HEK293T (cell line): Measurements from ENCODE around the gene MAPK8IP2.
"Not testable (repeated sequence)": the region's sequence is repeated elsewhere in the genome, so short reads cannot be mapped to it uniquely, and the experiment has no call there.

Source experiments
- CTCF ChIA-PET: fragments of 350-600 bp; formaldehyde crosslinking; extraction: SDS; loops from one replicate; lab custom pipeline; 2021; ENCODE audit warnings: antibody characterized with exemption, inconsistent platforms; lab: Yijun Ruan, JAX
- POLR2A ChIA-PET: fragments of 350-600 bp; formaldehyde crosslinking; extraction: SDS; loops from one replicate; lab custom pipeline; 2020; ENCODE audit warnings: antibody characterized with exemption, inconsistent platforms; lab: Yijun Ruan, JAX
- DNase-seq: peaks from one replicate; pipeline ENCODE4 v3.0.0; 2012; ENCODE audit warnings: mixed read lengths; ENCODE audit errors: extremely low spot score
- ARNT ChIP-seq: fragments of 450-650 bp; IDR thresholded peaks from 2 replicates; pipeline ENCODE4 v1.6.1; 2017; ENCODE audit warnings: mild to moderate bottlenecking
- BHLHE40 ChIP-seq: fragments of 450-650 bp; IDR thresholded peaks from 2 replicates; pipeline ENCODE4 v1.6.1; 2016; ENCODE audit warnings: mild to moderate bottlenecking, moderate library complexity, borderline replicate concordance
- CTBP1 ChIP-seq: fragments of 450-650 bp; IDR thresholded peaks from 2 replicates; pipeline ENCODE4 v1.6.1; 2016; ENCODE audit warnings: borderline replicate concordance
- ELF4 ChIP-seq: fragments of 450-650 bp; IDR thresholded peaks from 2 replicates; pipeline ENCODE4 v1.6.1; 2017; ENCODE audit warnings: antibody characterized with exemption
- FOXA1 ChIP-seq: fragments of 450-650 bp; IDR thresholded peaks from 2 replicates; pipeline ENCODE4 v1.6.1; 2016; ENCODE audit warnings: mild to moderate bottlenecking
- FOXK2 ChIP-seq: fragments of 450-650 bp; IDR thresholded peaks from 2 replicates; pipeline ENCODE4 v1.6.1; 2016; ENCODE audit warnings: mild to moderate bottlenecking
- FOXM1 ChIP-seq: fragments of 450-650 bp; IDR thresholded peaks from 2 replicates; pipeline ENCODE4 v1.6.1; 2017; ENCODE audit warnings: mild to moderate bottlenecking, borderline replicate concordance
- HDGF ChIP-seq: fragments of 450-650 bp; IDR thresholded peaks from 2 replicates; pipeline ENCODE4 v1.6.1; 2017; ENCODE audit warnings: antibody characterized with exemption, borderline replicate concordance
- L3MBTL2 ChIP-seq: fragments of 450-650 bp; conservative IDR thresholded peaks from 2 replicates; pipeline ENCODE4 v1.6.1; 2016; ENCODE audit warnings: mild to moderate bottlenecking
- LEF1 ChIP-seq: fragments of 450-650 bp; IDR thresholded peaks from 2 replicates; pipeline ENCODE4 v1.6.1; 2017; ENCODE audit warnings: mild to moderate bottlenecking, borderline replicate concordance
- NFRKB ChIP-seq: fragments of 450-650 bp; IDR thresholded peaks from 2 replicates; pipeline ENCODE4 v1.6.1; 2016; ENCODE audit warnings: mild to moderate bottlenecking, moderate library complexity
- PKNOX1 ChIP-seq: fragments of 450-650 bp; IDR thresholded peaks from 2 replicates; pipeline ENCODE4 v1.6.1; 2016
- SP1 ChIP-seq: fragments of 450-650 bp; IDR thresholded peaks from 2 replicates; pipeline ENCODE4 v1.6.1; 2017
- SUZ12 ChIP-seq: fragments of 450-650 bp; IDR thresholded peaks from 2 replicates; pipeline ENCODE4 v1.6.1; 2016; ENCODE audit warnings: mild to moderate bottlenecking
- TARDBP ChIP-seq: fragments of 450-650 bp; IDR thresholded peaks from 2 replicates; pipeline ENCODE4 v1.6.1; 2016
- ZNF384 ChIP-seq: fragments of 450-650 bp; IDR thresholded peaks from 2 replicates; pipeline ENCODE4 v1.6.1; 2016

Gene MAPK8IP2

GRCh38 chr22:50628543-50629134 lies 28.0 kb downstream of the MAPK8IP2 start:
- CTCF ChIA-PET, result no interaction called here
- POLR2A ChIA-PET, result interaction anchor here (1.1 to 1.3 kb wide), 3 partner anchors 8 to 103 kb away, joined by 4 to 8 read pairs (median 5); partner anchors contain the start of gene SCO2
- DNase-seq, result no peak

GRCh38 chr22:50630376-50630775 lies 29.8 kb downstream of the MAPK8IP2 start:
- DNase-seq, result no peak
- TF ChIP-seq ZNF384 (no peak), ARNT (no peak), FOXA1 (no peak), TARDBP (no peak), HDGF (no peak), NFRKB (no peak), ELF4 (no peak), FOXM1 (no peak)
- POLR2A ChIA-PET, result interaction anchor here (0.9 kb wide), 1 partner anchor 106 kb away, joined by 3 read pairs; no protein-coding TSS in a partner anchor
- CTCF ChIA-PET, result no interaction called here

More at GRCh38 chr22:50628543-50629134, 28.0 kb downstream of the MAPK8IP2 start:
- no peak for TF ChIP-seq FOXM1
- no peak for TF ChIP-seq HDGF
- no peak for TF ChIP-seq LEF1
- no peak for TF ChIP-seq NFRKB
- no peak for TF ChIP-seq ZNF384
- peak; percentile 25; the same call in 1 of the 2 replicates for TF ChIP-seq TARDBP
- no peak for TF ChIP-seq FOXA1
- peak; percentile 65 for TF ChIP-seq L3MBTL2

GRCh38 chr22:50633086-50633485 lies 32.5 kb downstream of the MAPK8IP2 start:
- TF ChIP-seq SUZ12, result no peak
- TF ChIP-seq ELF4, result no peak
- TF ChIP-seq FOXM1, result no peak
- no peak for TF ChIP-seq FOXA1
- no peak for TF ChIP-seq L3MBTL2
- no peak for TF ChIP-seq SP1
- TF ChIP-seq HDGF, result no peak
- TF ChIP-seq FOXK2, result no peak
- POLR2A ChIA-PET, result interaction anchor here (0.6 kb wide), 1 partner anchor 61 kb away, joined by 3 read pairs; no protein-coding TSS in a partner anchor
- no peak for DNase-seq
- CTCF ChIA-PET, result interaction anchor here (0.6 to 1.0 kb wide), 3 partner anchors 12 to 233 kb away, joined by 3 to 4 read pairs (median 3); no protein-coding TSS in a partner anchor

GRCh38 chr22:50633771-50634170 lies 33.2 kb downstream of the MAPK8IP2 start:
- ChIA-PET CTCF (interaction anchor here (0.6 to 0.7 kb wide), 2 partner anchors 136 to 234 kb away, joined by 3 read pairs; no protein-coding TSS in a partner anchor), POLR2A (no interaction called here)
- no peak for DNase-seq
- TF ChIP-seq TARDBP, result no peak

GRCh38 chr22:50635591-50635990 lies 35.0 kb downstream of the MAPK8IP2 start:
- ChIA-PET POLR2A (no interaction called here), CTCF (no interaction called here)
- no peak for DNase-seq
- TF ChIP-seq HDGF (no peak), TARDBP (no peak)

- POLR2A ChIA-PET, CTCF ChIA-PET, DNase-seq: not testable (repeated sequence)
Measured at GRCh38 chr22:50640296-50640695, 39.7 kb downstream of the MAPK8IP2 start.

GRCh38 chr22:50640857-50641647 lies 40.5 kb downstream of the MAPK8IP2 start:
- POLR2A ChIA-PET, result interaction anchor here (2.1 kb wide), 1 partner anchor 13 kb away, joined by 8 read pairs; the partner anchor contains the start of gene ARSA
- TF ChIP-seq ZNF384, result no peak
- no peak for TF ChIP-seq PKNOX1

GRCh38 chr22:50641696-50642607 lies 41.4 kb downstream of the MAPK8IP2 start:
- TF ChIP-seq FOXK2, result no peak
- no peak for TF ChIP-seq LEF1
- TF ChIP-seq ELF4, result no peak
- no peak for TF ChIP-seq CTBP1
- no peak for TF ChIP-seq TARDBP
- TF ChIP-seq BHLHE40, result no peak
- no peak for TF ChIP-seq SP1
- no peak for TF ChIP-seq SUZ12
- TF ChIP-seq HDGF, result no peak
- no peak for TF ChIP-seq FOXA1
- no peak for TF ChIP-seq L3MBTL2
- TF ChIP-seq NFRKB, result no peak
- TF ChIP-seq FOXM1, result no peak
- TF ChIP-seq ARNT, result no peak
- ChIA-PET POLR2A (interaction anchor here (2.1 kb wide), 1 partner anchor 14 kb away, joined by 8 read pairs; the partner anchor contains the start of gene ARSA), CTCF (interaction anchor here (0.6 kb wide), 1 partner anchor 133 kb away, joined by 3 read pairs; no protein-coding TSS in a partner anchor)
- DNase-seq, result no peak

More at GRCh38 chr22:50640857-50641647, 40.5 kb downstream of the MAPK8IP2 start:
- no peak for DNase-seq
- CTCF ChIA-PET, result no interaction called here

GRCh38 chr22:50643021-50643820 lies 42.6 kb downstream of the MAPK8IP2 start:
- CTCF ChIA-PET, DNase-seq: not testable (repeated sequence)
- POLR2A ChIA-PET, result interaction anchor here (2.1 kb wide), 1 partner anchor 15 kb away, joined by 8 read pairs; the partner anchor contains the start of gene ARSA

- CTCF ChIA-PET, POLR2A ChIA-PET, DNase-seq: not testable (repeated sequence)
Measured at GRCh38 chr22:50643821-50644101, 43.2 kb downstream of the MAPK8IP2 start.
